HepG2 (cell line): ENCODE results near the gene NDE1. TPM values are rescaled to one million over a fixed set of nuclear protein-coding genes. Genes with fewer than 3 reads are reported as not detected.

Source experiments
- CSRNP2 ChIP-seq: sonication (generic); formaldehyde crosslinking; conservative IDR thresholded peaks from 2 replicates; pipeline ENCODE4 v1.8.0; 2022; ENCODE audit warnings: low read depth, missing genetic modification reagents
- EZH2 ChIP-seq: conservative IDR thresholded peaks from 2 replicates; pipeline ENCODE4 v1.6.1; 2012; ENCODE audit warnings: mild to moderate bottlenecking, low read depth, low read length, moderate library complexity
- FOXC1 ChIP-seq: sonication (generic); formaldehyde crosslinking; IDR thresholded peaks from 2 replicates; pipeline ENCODE4 v1.8.0; 2022; ENCODE audit warnings: mild to moderate bottlenecking, missing genetic modification reagents, borderline replicate concordance
- FOXK1 ChIP-seq: sonication (generic); formaldehyde crosslinking; IDR thresholded peaks from 2 replicates; pipeline ENCODE4 v1.4.0; 2020; ENCODE audit warnings: low read depth, missing genetic modification reagents, borderline replicate concordance
- HOXA5 ChIP-seq: sonication (generic); formaldehyde crosslinking; IDR thresholded peaks from 2 replicates; pipeline ENCODE4 v1.4.0; 2020; ENCODE audit warnings: missing genetic modification reagents
- PBX3 ChIP-seq: sonication (generic); formaldehyde crosslinking; IDR thresholded peaks from 2 replicates; pipeline ENCODE4 v1.8.1; 2023; ENCODE audit warnings: missing genetic modification reagents, inconsistent platforms, borderline replicate concordance
- POLR2AphosphoS2 ChIP-seq: IDR thresholded peaks from 2 replicates; pipeline ENCODE4 v1.6.1; 2011; ENCODE audit warnings: low read depth, low read length, improper control_type of control experiment
- POLR2G ChIP-seq: fragments of 200-400 bp; formaldehyde crosslinking; IDR thresholded peaks from 2 replicates; pipeline ENCODE4 v1.6.1; 2018; ENCODE audit warnings: mild to moderate bottlenecking, low read depth, low read length, moderate library complexity
- SOX6 ChIP-seq, 2 experiments: fragments of 450-650 bp in 1 of 2; sonication (generic) in 1 of 2; formaldehyde crosslinking in 1 of 2; IDR thresholded peaks; 2 replicates each; pipeline versions ENCODE4 v1.4.0 to v1.6.1; 2017 to 2020; ENCODE audit warnings: antibody characterized with exemption in 1 of 2, mild to moderate bottlenecking in 1 of 2, missing genetic modification reagents in 1 of 2
- SP1 ChIP-seq, 2 experiments: fragments of 450-650 bp in 1 of 2; sonication (generic) in 1 of 2; formaldehyde crosslinking in 1 of 2; IDR thresholded peaks; 2 replicates each; pipeline versions ENCODE4 v1.4.0 to v1.6.1; 2016 to 2020; ENCODE audit warnings: missing genetic modification reagents in 1 of 2
- ZNF333 ChIP-seq: sonication (generic); formaldehyde crosslinking; IDR thresholded peaks from 2 replicates; pipeline ENCODE4 v1.4.0; 2020; ENCODE audit warnings: mild to moderate bottlenecking, missing genetic modification reagents, borderline replicate concordance
- ZNF549 ChIP-seq: sonication (generic); formaldehyde crosslinking; IDR thresholded peaks from 2 replicates; pipeline ENCODE4 v1.5.0; 2020; ENCODE audit warnings: missing genetic modification reagents
- ZNF788 ChIP-seq: sonication (generic); formaldehyde crosslinking; IDR thresholded peaks from 2 replicates; pipeline ENCODE4 v1.5.0; 2020; ENCODE audit warnings: mild to moderate bottlenecking, missing genetic modification reagents, borderline replicate concordance
- ZNF816 ChIP-seq: sonication (generic); formaldehyde crosslinking; IDR thresholded peaks from 2 replicates; pipeline ENCODE4 v1.8.0; 2022; ENCODE audit warnings: missing genetic modification reagents, mild to moderate bottlenecking, borderline replicate concordance
- ZSCAN25 ChIP-seq: sonication (generic); formaldehyde crosslinking; IDR thresholded peaks from 2 replicates; pipeline ENCODE4 v1.8.0; 2022; ENCODE audit warnings: mild to moderate bottlenecking, missing genetic modification reagents
- polyA plus RNA-seq, 8 experiments: library from polyadenylated mRNA; depleted of rRNA in 3 of 8; stranded (reverse) in 7 of 8; unstranded in 1 of 8; fragments of >200 nt; fragmentation: Illumina TruSeq in 4 of 8; extraction: Trizol in 4 of 8; gene quantifications; 2 replicates each; pipeline versions ENCODE4 v1.2.1 to v1.2.3, GENCODE V29; 2011 to 2016; ENCODE audit warnings: low read depth in 4 of 8, missing spikeins in 1 of 8, mixed read lengths in 1 of 8; ENCODE audit not compliant: insufficient read depth in 1 of 8
- total RNA-seq, 5 experiments: library from RNA; depleted of rRNA; stranded (reverse); fragments of >200 nt; fragmentation: Illumina TruSeq; extraction: Trizol; gene quantifications; 2 replicates each; pipeline ENCODE4 v1.2.3, GENCODE V29; 2016; ENCODE audit warnings: low read depth in 1 of 5
- TF ChIP-seq, protein P1 (sequence below): sonication (generic); formaldehyde crosslinking; IDR thresholded peaks from 2 replicates; pipeline ENCODE4 v1.4.0; 2020; ENCODE audit warnings: mild to moderate bottlenecking, missing genetic modification reagents, borderline replicate concordance
- TF ChIP-seq, protein P2 (sequence below): sonication (generic); formaldehyde crosslinking; IDR thresholded peaks from 2 replicates; pipeline ENCODE4 v1.5.1; 2020; ENCODE audit warnings: mild to moderate bottlenecking, missing genetic modification reagents, moderate library complexity
- TF ChIP-seq, protein P3 (sequence below): sonication (generic); formaldehyde crosslinking; IDR thresholded peaks from 2 replicates; pipeline ENCODE4 v1.4.0; 2020; ENCODE audit warnings: missing genetic modification reagents, borderline replicate concordance

The NDE1 gene
- total and polyA plus RNA-seq, 2 of the 13 experiments (the other 11 are each of a cell fraction or from before 2014, with no cell fraction given), result 40.9 to 72.5 TPM

- TF ChIP-seq CSRNP2 (CRISPR knock-in tag), result no peak
- no peak for TF ChIP-seq SP1 (IDR thresholded peaks at IDR 0.05)
- TF ChIP-seq SP1 (CRISPR knock-in tag; IDR thresholded peaks at IDR 0.05), result peak; percentile 49
- peak; percentile 41; the same call in 1 of the 2 replicates for TF ChIP-seq ZNF816 (CRISPR knock-in tag)
- TF ChIP-seq POLR2AphosphoS2, result no peak; the same call in 1 of the 2 replicates
- TF ChIP-seq ZNF788 (CRISPR knock-in tag), result no peak
- peak; percentile 19; the same call in 1 of the 2 replicates for TF ChIP-seq ZNF333 (CRISPR knock-in tag)
- TF ChIP-seq, protein P1, sequence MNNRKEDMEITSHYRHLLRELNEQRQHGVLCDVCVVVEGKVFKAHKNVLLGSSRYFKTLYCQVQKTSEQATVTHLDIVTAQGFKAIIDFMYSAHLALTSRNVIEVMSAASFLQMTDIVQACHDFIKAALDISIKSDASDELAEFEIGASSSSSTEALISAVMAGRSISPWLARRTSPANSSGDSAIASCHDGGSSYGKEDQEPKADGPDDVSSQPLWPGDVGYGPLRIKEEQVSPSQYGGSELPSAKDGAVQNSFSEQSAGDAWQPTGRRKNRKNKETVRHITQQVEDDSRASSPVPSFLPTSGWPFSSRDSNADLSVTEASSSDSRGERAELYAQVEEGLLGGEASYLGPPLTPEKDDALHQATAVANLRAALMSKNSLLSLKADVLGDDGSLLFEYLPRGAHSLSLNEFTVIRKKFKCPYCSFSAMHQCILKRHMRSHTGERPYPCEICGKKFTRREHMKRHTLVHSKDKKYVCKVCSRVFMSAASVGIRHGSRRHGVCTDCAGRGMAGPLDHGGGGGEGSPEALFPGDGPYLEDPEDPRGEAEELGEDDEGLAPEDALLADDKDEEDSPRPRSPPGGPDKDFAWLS (CRISPR knock-in tag), result no peak
- TF ChIP-seq ZSCAN25, result peak; percentile 88
- TF ChIP-seq FOXC1 (CRISPR knock-in tag), result peak; percentile 93
- no peak; the same call in 1 of the 2 replicates for TF ChIP-seq FOXK1 (CRISPR knock-in tag)
- 0 out of 2 replicates have a peak, but pooled peaks have one; percentile 63 for TF ChIP-seq PBX3 (CRISPR knock-in tag)
- no peak for TF ChIP-seq SOX6 (IDR thresholded peaks at IDR 0.05)
- TF ChIP-seq SOX6 (CRISPR knock-in tag; IDR thresholded peaks at IDR 0.05), result peak; percentile 85
- TF ChIP-seq, protein P2, sequence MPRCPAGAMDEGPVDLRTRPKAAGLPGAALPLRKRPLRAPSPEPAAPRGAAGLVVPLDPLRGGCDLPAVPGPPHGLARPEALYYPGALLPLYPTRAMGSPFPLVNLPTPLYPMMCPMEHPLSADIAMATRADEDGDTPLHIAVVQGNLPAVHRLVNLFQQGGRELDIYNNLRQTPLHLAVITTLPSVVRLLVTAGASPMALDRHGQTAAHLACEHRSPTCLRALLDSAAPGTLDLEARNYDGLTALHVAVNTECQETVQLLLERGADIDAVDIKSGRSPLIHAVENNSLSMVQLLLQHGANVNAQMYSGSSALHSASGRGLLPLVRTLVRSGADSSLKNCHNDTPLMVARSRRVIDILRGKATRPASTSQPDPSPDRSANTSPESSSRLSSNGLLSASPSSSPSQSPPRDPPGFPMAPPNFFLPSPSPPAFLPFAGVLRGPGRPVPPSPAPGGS (CRISPR knock-in tag), result peak; percentile 49; the same call in 1 of the 2 replicates
- TF ChIP-seq ZNF549 (CRISPR knock-in tag), result no peak
- peak; percentile 80 for TF ChIP-seq POLR2G
- TF ChIP-seq HOXA5, result peak; percentile 74; the same call in 1 of the 2 replicates
- TF ChIP-seq EZH2, result no peak
- TF ChIP-seq, protein P3, sequence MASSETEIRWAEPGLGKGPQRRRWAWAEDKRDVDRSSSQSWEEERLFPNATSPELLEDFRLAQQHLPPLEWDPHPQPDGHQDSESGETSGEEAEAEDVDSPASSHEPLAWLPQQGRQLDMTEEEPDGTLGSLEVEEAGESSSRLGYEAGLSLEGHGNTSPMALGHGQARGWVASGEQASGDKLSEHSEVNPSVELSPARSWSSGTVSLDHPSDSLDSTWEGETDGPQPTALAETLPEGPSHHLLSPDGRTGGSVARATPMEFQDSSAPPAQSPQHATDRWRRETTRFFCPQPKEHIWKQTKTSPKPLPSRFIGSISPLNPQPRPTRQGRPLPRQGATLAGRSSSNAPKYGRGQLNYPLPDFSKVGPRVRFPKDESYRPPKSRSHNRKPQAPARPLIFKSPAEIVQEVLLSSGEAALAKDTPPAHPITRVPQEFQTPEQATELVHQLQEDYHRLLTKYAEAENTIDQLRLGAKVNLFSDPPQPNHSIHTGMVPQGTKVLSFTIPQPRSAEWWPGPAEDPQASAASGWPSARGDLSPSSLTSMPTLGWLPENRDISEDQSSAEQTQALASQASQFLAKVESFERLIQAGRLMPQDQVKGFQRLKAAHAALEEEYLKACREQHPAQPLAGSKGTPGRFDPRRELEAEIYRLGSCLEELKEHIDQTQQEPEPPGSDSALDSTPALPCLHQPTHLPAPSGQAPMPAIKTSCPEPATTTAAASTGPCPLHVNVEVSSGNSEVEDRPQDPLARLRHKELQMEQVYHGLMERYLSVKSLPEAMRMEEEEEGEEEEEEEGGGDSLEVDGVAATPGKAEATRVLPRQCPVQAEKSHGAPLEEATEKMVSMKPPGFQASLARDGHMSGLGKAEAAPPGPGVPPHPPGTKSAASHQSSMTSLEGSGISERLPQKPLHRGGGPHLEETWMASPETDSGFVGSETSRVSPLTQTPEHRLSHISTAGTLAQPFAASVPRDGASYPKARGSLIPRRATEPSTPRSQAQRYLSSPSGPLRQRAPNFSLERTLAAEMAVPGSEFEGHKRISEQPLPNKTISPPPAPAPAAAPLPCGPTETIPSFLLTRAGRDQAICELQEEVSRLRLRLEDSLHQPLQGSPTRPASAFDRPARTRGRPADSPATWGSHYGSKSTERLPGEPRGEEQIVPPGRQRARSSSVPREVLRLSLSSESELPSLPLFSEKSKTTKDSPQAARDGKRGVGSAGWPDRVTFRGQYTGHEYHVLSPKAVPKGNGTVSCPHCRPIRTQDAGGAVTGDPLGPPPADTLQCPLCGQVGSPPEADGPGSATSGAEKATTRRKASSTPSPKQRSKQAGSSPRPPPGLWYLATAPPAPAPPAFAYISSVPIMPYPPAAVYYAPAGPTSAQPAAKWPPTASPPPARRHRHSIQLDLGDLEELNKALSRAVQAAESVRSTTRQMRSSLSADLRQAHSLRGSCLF, result no peak
Observed at GRCh38 chr16:15642557-15643047, 7.4 kb upstream of the NDE1 start (continued).
